Amniotic stem cell (primary cell): ENCODE measurements around the gene FNDC3B.
"Not testable (repeated sequence)": the region's sequence is repeated elsewhere in the genome, so short reads cannot be mapped to it uniquely, and the experiment has no call there.

Experiments
- DNase-seq: peaks from one replicate; lab custom pipeline; 2025; lab: John Stamatoyannopoulos, UW

FNDC3B gene

DNA sequence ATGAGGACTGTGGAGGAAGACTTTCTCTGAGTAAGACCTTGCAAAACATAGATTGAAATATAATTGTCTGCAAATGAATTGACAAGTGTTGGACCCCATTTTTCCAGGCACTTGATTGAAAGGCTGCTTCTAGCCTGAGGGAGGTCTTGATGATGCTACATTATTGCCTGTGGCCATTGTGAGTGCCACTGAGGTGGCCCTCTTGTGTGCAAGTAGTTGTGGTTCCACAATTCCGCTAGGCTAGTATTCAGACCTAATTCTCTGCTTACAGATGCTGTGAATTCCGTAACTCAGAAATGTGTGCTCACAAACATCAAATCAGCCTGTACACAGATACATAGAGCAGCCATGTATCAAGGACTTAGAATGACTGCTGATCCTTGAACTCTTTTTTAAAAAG lies 34.7 kb downstream of the FNDC3B start:
- no peak for DNase-seq

DNA sequence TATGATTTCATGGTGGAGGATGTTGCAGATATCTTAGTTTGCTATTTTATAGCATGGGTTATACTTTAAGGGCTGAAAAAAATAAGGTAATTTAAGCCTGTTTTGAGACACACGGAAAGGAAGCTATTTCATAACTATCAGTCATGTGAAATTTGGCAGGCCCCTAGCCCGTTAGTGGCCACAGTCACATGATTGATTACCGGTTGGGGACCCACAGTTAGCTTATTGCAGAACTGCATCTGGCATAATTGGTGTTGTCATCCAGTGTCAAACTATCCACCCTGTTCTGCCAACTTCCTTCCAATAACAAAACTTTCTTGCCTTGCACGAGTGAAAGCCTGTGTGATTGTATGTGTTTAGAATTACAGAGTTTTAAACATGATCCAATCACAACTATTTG lies 35.2 kb downstream of the FNDC3B start:
- no peak for DNase-seq

DNA sequence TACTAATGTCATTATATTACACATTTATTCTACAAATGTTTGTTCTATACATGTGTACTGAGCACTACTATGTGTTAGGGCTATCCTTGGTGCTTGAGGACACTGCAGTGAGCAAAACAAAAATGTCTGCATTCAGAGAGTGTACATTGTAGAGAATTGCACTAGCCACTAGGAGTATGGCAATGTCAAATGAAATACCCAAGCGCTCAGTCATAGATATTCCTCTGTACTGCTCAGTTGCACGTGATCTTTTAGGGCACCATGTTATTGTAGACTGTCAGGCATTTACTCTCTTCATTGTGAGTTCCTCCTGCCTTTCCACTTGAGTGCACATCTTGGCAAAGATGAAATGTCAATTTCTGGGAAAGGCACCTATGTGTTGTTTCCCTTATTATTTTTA lies 36.8 kb downstream of the FNDC3B start:
- no peak for DNase-seq

DNA sequence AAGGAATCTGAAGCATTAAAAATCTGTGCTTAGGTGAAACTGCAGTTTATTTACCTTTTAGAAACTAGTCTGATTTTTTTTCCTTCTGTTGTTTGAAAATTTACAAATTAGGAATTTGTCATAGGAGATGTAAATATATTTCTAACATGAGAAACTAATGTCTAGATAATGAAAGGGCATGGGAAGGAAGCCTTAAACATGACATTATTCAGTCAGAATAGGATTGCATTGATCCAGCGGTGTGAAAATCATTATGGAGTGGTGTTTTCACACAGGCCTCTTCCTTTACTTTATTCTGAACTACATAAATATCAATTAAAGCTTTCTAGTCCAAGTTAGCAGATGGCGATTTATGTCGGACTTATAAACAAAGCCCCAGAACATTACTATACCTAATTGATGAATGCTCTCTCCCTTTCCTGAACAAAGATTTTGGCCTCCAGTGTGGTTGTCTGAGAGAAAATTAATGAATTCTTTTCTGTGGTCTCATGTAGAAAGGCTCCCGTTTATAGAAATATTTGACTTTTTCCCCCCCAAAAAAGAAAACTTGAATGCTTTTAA lies 37.9 kb downstream of the FNDC3B start:
- DNase-seq: no peak

DNA sequence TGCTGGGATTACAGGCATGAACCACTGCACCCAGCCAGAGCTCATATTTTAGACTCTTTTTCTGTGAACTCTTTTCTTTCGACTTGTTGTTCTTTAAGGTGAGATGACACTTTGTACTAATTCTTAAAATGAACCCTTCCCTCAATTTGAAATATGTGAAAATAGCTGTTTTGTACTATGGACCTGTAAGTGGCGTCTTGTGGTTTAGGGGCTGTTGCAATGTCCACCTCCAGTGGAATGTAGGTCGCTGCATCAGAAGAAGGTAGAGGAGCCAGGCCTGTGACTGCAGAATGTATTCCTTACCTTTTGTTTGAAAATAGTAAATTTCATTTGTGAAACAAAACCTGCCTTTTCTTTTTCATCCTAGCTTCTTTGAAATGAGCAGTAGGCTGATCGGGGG lies 38.9 kb downstream of the FNDC3B start:
- DNase-seq: no peak

DNA sequence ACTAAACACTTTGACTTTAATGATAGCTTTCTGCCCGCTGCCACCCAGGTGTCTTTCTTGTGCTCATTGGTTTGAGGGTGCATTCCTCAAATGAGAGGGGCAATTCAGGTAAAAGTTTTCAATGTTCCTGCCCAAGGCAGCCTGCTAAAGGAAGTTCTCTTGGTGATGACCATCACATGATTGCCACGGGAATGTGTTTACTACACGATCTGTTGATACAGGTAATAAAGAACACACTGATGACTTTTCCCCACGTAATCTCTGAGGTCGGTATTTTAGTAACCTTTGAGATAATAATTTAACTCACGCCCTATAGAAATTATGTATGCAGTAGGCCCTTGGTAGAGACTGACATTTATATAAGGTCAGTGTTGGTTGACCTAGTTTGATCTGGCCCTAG lies 39.3 kb downstream of the FNDC3B start:
- no peak for DNase-seq

DNA sequence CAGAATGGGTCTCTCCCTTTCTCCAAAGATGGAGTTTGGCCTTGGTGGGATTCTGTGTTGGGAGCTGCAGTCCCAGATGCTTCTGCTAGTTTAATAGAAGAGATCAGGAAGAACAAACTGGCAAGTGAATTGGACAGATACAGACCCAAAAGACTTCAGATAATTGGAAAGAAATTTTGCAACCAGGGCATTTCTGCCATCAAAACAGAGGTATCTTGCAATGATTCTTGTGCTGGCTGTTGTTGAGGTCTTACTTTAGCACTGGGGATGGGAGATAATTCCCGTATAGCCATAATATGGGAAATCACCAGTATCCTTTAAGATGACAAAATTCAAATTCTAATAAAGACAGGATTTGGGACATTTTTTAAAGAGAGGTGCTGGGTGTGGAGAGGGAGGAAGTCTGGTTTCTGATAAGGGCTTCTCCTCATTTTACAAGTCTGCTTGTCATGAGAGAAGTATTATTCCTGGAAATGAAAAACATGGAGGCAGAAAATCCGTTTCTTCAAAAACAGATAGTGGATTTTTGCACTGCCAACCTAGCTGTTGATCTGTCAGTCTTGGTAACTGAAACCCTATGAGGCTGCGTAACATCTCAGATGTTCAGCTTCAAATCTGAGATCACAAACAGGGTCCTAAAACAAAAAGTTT lies 40.1 kb downstream of the FNDC3B start:
- no peak for DNase-seq

DNA sequence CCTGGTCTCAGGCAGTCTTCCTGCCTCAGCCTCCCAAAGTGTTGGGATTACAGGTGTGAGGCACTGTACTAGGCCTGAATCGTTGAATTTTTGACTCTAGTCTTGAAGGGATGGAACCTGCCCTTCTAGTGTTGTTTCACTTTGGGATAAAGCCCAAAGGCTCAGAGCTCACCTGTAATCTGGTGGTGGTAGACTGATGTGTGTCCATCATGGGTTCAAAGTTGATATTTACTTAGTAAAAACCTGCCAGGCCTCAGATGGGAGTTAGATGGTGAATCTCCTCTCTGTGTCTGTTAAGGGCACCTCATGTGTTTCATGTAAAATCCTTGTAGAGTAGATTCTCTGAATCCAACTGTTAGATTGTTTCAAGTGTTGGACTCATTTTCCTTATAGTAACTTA lies 41.1 kb downstream of the FNDC3B start:
- no peak for DNase-seq

DNA sequence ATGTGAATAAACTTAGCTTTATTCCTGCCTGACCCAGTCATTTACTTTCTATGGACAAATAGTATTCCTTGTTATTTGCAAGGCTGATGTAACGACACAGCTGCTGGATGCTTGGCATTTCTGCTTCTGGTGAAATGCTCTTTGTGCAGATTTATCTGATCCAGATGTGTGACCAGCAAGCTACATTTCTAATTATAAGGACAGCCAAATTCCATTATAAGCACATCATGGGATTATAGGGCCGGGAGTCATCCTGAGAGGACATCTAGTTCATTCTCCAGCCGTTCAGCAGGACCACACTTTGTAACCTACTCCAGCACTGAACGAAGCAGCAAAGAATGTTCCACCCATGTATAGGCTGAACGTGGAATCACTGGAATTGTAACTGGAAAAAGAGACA lies 42.9 kb downstream of the FNDC3B start:
- DNase-seq: peak; percentile 77

DNA sequence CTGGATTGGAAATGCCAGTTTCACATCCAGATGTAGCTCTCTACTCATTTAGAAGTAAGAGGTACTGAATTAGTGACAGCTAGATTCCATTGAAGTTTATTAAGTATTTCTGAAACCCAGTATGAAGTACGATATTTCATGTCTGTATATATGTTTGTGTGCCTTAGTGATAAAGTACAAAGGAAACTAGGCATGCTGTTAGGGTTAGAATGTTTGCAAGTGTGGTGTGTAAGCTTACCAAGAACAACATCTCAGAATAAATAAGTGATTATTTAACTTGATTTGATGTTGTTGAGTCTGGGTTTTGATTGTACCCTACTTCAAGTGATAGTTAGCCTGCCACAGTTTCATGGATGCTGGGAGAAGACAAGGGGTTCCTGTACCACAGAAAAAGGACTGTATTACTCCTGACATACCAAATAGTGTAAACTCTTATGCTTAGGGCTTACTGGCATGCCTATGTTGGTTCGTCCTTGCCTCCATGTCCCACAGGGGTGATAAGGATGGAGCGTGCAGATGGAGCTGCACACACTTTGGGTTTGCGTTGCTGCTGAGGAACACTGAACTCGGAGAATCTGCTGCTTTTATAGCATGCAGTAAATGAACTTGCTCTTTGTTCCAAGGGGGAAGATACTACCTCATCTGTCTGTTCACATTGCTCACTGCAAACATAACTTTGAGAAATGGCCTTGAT lies 43.6 kb downstream of the FNDC3B start:
- DNase-seq: no peak

DNA sequence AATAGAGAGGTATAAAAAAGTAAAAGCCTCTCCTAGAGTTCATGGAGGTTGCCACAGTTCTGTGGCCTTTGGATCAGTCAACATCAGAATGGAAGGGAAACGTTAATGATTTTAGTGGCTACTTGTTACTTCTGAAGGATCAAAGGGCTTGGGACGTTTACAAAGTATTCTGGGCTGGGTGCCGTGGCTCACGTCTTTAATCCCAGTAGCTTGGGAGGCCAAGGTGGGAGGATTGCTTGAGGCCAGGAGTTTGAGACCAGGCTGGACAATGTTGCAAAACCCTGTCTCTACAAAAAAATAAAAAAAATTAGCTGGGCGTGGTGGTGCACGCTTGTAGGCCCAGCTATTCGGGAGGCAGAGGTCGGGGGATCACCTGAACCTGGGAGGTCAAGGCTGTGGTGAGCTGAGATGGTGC lies 44.6 kb downstream of the FNDC3B start:
- no peak for DNase-seq

DNA sequence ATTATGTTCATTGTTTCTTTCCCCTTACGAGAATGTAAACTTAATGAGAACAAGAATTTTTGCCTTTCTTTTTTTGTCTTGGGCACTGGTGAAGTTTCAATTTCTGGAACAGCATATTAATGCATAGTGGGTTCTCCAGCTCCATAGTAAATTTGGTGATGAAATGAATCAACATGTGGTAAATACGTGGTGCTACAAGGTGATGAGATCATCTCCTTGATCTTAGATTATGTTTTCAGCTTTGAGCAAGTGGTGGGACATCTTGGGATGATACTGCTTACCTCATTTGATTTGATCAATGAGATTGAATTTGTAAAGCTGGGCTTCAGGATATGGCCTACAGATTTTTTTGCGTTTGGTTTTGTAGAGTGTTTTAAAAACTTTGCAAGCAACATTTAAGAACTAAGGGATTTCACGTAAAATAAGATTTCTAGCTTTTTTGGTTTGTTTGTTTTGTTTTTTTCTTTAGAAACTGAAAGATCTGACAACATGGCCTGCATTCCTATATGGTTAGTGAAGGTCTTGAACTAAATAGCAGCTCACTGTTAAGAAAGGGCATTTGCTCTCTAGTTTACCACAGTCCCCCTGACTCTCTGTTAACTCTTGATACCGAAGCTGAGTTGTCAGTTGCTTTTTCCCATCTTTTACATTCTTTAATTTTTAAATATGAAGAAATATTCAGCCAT lies 45.6 kb downstream of the FNDC3B start:
- no peak for DNase-seq

DNA sequence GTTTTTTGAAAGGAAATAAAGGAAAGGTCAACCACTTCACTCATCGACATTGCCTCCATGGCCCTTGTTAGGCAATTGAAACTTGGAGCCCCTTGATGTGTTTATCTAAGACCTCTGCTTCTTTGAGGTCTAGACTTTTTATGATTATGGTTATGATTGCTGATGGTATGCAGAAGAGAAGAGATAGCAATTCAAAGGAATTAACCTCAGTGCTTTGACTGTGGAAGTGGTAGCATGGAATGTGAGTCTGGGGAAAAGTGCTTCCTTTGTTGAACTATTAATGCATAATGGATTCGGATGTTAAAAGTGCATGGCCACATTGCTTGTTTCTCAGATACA lies 46.1 kb downstream of the FNDC3B start:
- no peak for DNase-seq

DNA sequence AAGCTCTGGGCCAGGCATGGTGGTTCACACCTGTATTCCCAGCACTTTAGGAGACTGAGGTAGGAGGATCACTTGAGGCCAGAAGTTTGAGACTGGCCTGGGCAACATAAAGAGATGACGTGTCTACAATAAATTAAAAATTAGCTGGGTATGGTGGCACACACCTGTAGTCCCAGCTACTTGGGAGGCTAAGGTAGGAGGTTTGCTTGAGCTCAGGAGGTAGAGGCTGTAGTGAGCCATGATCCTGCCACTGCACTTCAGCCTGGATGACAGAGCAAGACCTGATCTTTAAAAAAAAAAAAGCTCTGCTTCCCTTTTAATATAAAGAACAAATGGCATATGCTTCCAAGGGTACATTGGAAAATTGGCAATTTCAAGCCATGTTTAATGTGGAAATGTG lies 46.7 kb downstream of the FNDC3B start:
- DNase-seq: no peak

DNA sequence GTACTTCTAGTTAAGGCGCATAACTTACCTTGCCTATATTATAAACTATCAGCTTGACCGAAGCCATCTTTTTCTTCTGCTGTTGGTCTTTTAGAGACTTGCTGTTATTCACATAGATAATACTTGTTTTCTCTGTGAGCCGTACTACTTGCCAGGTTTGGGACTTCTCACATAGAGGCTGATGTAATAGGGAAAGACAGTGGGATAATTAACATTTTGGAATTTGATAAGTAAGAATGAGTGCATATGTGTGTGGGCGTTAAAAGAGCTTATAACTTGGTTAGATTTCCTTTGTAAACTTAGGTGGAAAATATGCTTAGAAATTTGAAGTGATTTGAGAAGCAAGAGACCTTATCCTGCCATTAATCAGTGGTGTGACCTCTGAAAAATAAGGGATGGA lies 47.8 kb downstream of the FNDC3B start:
- no peak for DNase-seq

DNA sequence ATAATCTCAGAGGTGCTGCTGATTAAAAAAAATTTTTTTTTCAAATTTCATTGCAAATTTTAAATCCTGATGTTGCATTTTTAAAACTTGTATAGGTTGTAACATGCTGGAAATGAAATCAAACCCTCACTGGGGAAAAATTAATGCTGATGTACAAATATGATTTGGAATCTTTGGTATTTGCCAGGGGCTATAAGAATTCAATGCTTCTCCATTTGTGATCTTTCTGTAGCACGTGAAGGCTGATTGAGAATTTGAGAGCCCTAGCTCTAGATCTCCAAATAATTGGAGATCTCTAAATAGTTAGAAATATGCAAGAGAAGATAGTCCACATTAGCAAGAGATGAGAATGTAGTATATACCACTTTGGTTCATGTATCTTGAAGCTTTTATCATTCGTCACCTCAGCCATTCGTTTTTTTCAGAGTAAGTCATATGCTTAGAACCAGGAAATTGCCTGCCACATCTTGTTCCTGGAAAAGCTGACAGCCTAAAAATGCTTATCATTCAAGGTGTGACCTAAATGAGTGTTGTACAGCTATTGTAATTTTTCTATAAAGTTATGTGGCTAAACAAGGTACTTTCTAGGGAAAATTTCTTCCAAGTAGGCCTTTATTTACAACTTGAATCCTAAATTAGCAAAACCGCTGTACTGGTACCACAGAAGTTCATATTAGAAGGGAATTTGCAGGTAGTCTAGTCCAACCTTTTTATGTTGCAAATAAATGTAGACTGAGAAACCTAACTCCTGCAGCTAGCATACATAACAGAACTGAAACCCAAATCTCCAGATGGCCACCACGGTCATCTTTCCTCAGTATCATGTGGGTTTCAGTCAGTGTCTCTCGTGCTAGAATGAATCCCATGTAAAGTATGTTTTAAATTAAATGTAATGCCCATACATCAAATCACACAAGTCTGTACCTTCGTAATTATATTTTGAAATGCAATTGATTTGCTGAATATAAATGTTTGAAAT lies 48.5 kb downstream of the FNDC3B start:
- DNase-seq: no peak

DNA sequence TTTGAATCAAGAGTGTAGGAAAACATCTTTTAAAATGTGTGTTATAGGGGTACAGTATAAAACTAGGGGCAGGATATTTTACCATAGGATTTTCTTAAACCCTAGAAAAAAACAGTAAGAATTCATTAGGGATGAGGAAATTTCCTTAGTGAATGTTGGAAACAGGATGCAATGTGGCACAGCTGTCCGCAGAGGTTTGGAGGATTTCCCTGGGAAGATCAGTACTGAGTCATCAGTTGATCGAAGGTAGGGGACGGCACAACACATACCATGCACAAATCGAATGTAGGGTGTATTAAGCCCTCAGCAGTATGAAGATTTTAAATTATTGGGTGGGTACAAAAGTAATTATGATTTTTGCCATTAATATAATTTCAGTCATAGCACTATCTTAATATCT lies 49.9 kb downstream of the FNDC3B start:
- no peak for DNase-seq

DNA sequence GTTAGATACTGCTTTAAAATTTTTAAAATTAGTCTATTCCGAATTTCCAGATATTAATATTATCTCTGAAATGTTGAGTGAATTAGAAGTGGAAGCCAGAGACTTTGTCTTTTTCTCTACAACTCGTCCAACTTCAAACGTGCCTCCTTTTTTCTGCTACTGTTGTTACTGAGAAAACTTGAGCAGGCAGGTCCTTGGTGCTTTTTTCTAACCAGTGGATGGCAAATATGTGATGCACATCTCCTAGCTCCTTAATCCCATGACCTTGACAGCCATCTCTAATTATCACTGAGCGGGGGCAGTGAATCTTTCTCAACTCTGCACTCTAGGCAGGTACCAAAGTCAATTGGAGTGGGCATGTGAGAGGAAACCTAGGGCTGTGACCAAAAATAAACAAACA lies 50.7 kb downstream of the FNDC3B start:
- DNase-seq: no peak

DNA sequence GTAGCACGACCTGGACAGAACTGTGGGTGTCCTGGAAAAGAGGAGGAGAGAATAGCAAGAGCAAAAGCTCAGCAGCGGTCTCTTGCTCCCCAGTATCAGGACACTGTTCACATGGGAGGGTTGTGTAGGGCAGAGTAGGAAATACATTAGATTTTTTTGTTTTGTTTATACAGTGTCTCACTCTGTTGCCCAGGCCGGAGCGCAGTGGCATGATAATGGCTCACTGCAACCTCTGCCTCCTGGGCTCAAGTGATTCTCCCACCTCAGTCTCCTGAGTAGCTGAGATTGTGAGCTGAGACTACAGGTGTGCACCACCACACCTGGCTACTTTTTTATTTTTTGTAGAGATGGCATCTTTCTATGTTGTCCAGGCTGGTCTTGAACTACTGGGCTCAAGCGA lies 53.3 kb downstream of the FNDC3B start:
- no peak for DNase-seq

DNA sequence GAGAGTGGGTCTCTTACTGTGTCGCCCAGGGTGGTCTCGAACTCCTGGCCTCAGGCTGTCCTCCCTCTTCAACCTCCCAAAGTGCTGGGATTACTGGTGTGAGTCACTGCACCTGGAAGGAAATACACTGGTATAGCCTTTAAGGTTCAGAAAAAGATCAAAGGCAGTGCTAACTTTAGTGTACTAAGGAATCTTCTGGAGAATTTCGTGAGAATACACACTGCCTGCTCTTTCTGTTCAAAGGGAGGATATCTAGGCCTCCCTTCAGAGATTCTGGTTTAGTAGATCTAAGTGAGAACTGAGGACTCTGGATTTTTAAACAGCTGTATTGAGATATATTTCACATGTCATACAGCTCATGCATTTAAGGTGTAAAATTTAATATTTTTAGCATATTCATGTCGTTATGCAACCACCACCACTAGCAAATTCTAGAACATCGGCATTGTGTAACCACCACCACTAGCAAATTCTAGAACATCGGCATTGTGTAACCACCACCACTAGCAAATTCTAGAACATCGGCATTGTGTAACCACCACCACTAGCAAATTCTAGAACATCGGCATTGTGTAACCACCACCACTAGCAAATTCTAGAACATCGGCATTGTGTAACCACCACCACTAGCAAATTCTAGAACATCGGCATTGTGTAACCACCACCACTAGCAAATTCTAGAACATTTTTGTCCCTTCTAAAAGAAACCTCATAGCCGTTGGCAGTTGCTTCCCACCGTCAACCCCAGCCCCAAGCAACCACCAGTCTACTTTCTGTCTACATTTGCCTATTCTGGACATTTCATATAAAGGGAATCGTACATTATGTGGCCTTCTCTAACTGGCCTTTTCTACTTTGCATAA lies 54.4 kb downstream of the FNDC3B start:
- DNase-seq: not testable (repeated sequence)
